Measurements from ENCODE around the gene DDX17. TPM values are rescaled to one million over a fixed set of nuclear protein-coding genes. Genes with fewer than 3 reads are reported as not detected.

Gene DDX17
- total and polyA plus RNA-seq, 9 of the 15 experiments (the other 6 are each of a cell fraction or from before 2014, with no cell fraction given), result 17.6 to 421 (median 189) TPM

GRCh38 chr22:38469306-38469781 lies 36.8 kb downstream of the DDX17 start:
- CTCF ChIA-PET (ENCODE audit: low intra/inter-chr PET ratio), result no interaction called here
- H3K27me3 ChIP-seq (ENCODE audit: control insufficient read depth in 2 of 2, insufficient read depth in 2 of 2, low read length in 2 of 2), result no peaks in the 10 kb centered on the region

More at GRCh38 chr22:38469306-38469781, 36.8 kb downstream of the DDX17 start:
- WGBS (ENCODE audit: insufficient coverage, low coverage, missing lambda C conversion rate), result 88% methylated on average over 3 of the region's 6 CpGs
- TF ChIP-seq ZC3H11A (IDR thresholded peaks at IDR 0.05; ENCODE audit: low read depth, low read length) (no peak), ZNF175 (CRISPR knock-in tag; IDR thresholded peaks at IDR 0.05; ENCODE audit: low read depth) (no peak), TAF15 (IDR thresholded peaks at IDR 0.05; ENCODE audit: low read depth, low read length) (no peak), SRSF7 (optimal IDR thresholded peaks at IDR 0.05; ENCODE audit: low read depth, low read length) (no peak), EP400 (IDR thresholded peaks at IDR 0.05) (no peak), E2F6 (IDR thresholded peaks at IDR 0.05; ENCODE audit: borderline replicate concordance in 1 of 2, extremely low read depth in 1 of 2, insufficient read depth in 1 of 2, insufficient read length in 1 of 2, low read depth in 1 of 2, low read length in 1 of 2, poor library complexity in 1 of 2, severe bottlenecking in 1 of 2) (no peak), PATZ1 (CRISPR knock-in tag; IDR thresholded peaks at IDR 0.05; ENCODE audit: borderline replicate concordance) (no peak), MCM2 (IDR thresholded peaks at IDR 0.05; ENCODE audit: low read depth) (no peak), NFIC (IDR thresholded peaks at IDR 0.05) (no peak)
- Histone ChIP-seq H3K27ac (ENCODE audit: extremely low read depth, low read depth, low read length) (no peak overlapping the region), H3K9ac (ENCODE audit: insufficient read depth in 1 of 2, low read depth in 2 of 2, low read length in 2 of 2) (peak overlapping the region in 1 of 2 experiments; percentile 99; a peak in 3 of 4 replicates), H3K36me3 (ENCODE audit: control insufficient read depth, insufficient read depth, low read length) (no peaks in the 10 kb centered on the region), H3K9me1 (ENCODE audit: control insufficient read depth, insufficient read depth, low read length) (no peaks in the 10 kb centered on the region), H3K79me2 (ENCODE audit: control insufficient read depth, insufficient read depth, low read length) (peaks cover 5% of the 10 kb centered on the region), H3K4me2 (ENCODE audit: insufficient read depth, low read length) (peak overlapping the region; percentile 85; the same call in 1 of the 2 replicates), H3K4me1 (replicated peaks in 1 of 2; ENCODE audit: control insufficient read depth in 2 of 2, insufficient read depth in 2 of 2, low read length in 2 of 2) (peaks cover 8 to 33% of the 10 kb centered on the region in 2 experiments; a peak in 4 of 5 replicates), H4K20me1 (replicated peaks; ENCODE audit: control insufficient read depth, insufficient read depth, low read length) (no peaks in the 10 kb centered on the region), H3K4me3 (no peak overlapping the region), H3K9me3 (replicated peaks; ENCODE audit: control insufficient read depth, insufficient read depth, low read depth, low read length) (no peaks in the 10 kb centered on the region), H2AFZ (ENCODE audit: low read depth, low read length) (no peak overlapping the region)
- intact Hi-C loops (cut with micrococcal nuclease) (no loop called here), in situ Hi-C loops (cut with MboI) (no loop called here)
- ATAC-seq (no peak), DNase-seq (ENCODE audit: extremely low read depth in 1 of 4, low spot score in 3 of 4) (no peak), FAIRE-seq (no peak)
- POLR2A ChIA-PET, result interaction anchor here (1.3 to 1.5 kb wide), 3 partner anchors 9 to 24 kb away, joined by 3 to 6 read pairs (median 4); no protein-coding TSS in a partner anchor
- no TSS peak for BruUV-seq (replicated peaks)
